ENCODE data around the gene AZGP1. TPM values are rescaled to one million over a fixed set of nuclear protein-coding genes. Genes with fewer than 3 reads are reported as not detected.
"Not testable (repeated sequence)": the region's sequence is repeated elsewhere in the genome, so short reads cannot be mapped to it uniquely, and the experiment has no call there.

AZGP1 gene
- total and polyA plus RNA-seq, 2 experiments from 2014 or later, result not detected

- Histone ChIP-seq H3K27ac (no peak overlapping the region), H3K4me3 (no peak overlapping the region), H3K27me3 (no peaks in the 10 kb centered on the region), H3K9me3 (ENCODE audit: low read depth) (no peaks in the 10 kb centered on the region), H3K4me1 (ENCODE audit: low read depth) (no peaks in the 10 kb centered on the region), H3K36me3 (no peaks in the 10 kb centered on the region)
- no peak for TF ChIP-seq CTCF (IDR thresholded peaks at IDR 0.05; ENCODE audit: low read depth, low read length)
- no peak for DNase-seq (ENCODE audit: low read depth in 1 of 2, low spot score in 1 of 2)
These were observed 32.0 kb downstream of the AZGP1 start for GRCh38 chr7:99943641-99944496.

GRCh38 chr7:99938296-99938695 lies 37.5 kb downstream of the AZGP1 start:
- Histone ChIP-seq H3K36me3 (no peaks in the 10 kb centered on the region), H3K4me1 (ENCODE audit: low read depth) (no peaks in the 10 kb centered on the region), H3K9me3 (ENCODE audit: low read depth) (no peaks in the 10 kb centered on the region), H3K27me3 (no peaks in the 10 kb centered on the region), H3K27ac (no peak overlapping the region), H3K4me3 (no peak overlapping the region)
- TF ChIP-seq CTCF (IDR thresholded peaks at IDR 0.05; ENCODE audit: low read depth, low read length), result no peak
- DNase-seq (ENCODE audit: low read depth in 1 of 2, low spot score in 1 of 2), result no peak

GRCh38 chr7:99935009-99935408 lies 40.8 kb downstream of the AZGP1 start:
- H3K4me1 ChIP-seq (ENCODE audit: low read depth); H3K27ac ChIP-seq; H3K36me3 ChIP-seq; H3K27me3 ChIP-seq; H3K4me3 ChIP-seq; H3K9me3 ChIP-seq (ENCODE audit: low read depth): not testable (repeated sequence)
- peak in 1 of 2 donors; percentile 34 for DNase-seq (ENCODE audit: low read depth in 1 of 2, low spot score in 1 of 2)

- Histone ChIP-seq H3K27ac (no peak overlapping the region), H3K36me3 (no peaks in the 10 kb centered on the region), H3K27me3 (peaks cover 12% of the 10 kb centered on the region), H3K4me3 (no peak overlapping the region), H3K9me3 (ENCODE audit: low read depth) (no peaks in the 10 kb centered on the region), H3K4me1 (ENCODE audit: low read depth) (no peaks in the 10 kb centered on the region)
- TF ChIP-seq CTCF (IDR thresholded peaks at IDR 0.05; ENCODE audit: low read depth, low read length), result no peak
- no peak for DNase-seq (ENCODE audit: low read depth in 1 of 2, low spot score in 1 of 2)
These were observed 45.5 kb downstream of the AZGP1 start for GRCh38 chr7:99930376-99930775.

- H3K27me3 ChIP-seq, result peaks cover 12% of the 10 kb centered on the region
- TF ChIP-seq CTCF (IDR thresholded peaks at IDR 0.05; ENCODE audit: low read depth, low read length), result no peak
- no peak for DNase-seq (ENCODE audit: low read depth in 1 of 2, low spot score in 1 of 2)
- H3K4me3 ChIP-seq, result peak overlapping the region; percentile 15
- no peaks in the 10 kb centered on the region for H3K4me1 ChIP-seq (ENCODE audit: low read depth)
- no peaks in the 10 kb centered on the region for H3K36me3 ChIP-seq
- H3K9me3 ChIP-seq (ENCODE audit: low read depth), result no peaks in the 10 kb centered on the region
- no peak overlapping the region for H3K27ac ChIP-seq
These were observed 46.1 kb downstream of the AZGP1 start for GRCh38 chr7:99929730-99930053.

GRCh38 chr7:99928994-99929729 lies 46.7 kb downstream of the AZGP1 start, which contains the start of gene GJC3:
GJC3 (minus strand) TSS chr7:99929620; CDS start chr7:99929620, 0 bp downstream.
- TF ChIP-seq CTCF (IDR thresholded peaks at IDR 0.05; ENCODE audit: low read depth, low read length), result peak; percentile 37
- no peak within 1 kb of the TSS for H3K27ac ChIP-seq
- H3K9me3 ChIP-seq (ENCODE audit: low read depth), result no peaks in the 10 kb centered on the region
- H3K27me3 ChIP-seq, result peaks cover 12% of the 10 kb centered on the region
- H3K4me3 ChIP-seq, result peak within 1 kb of the TSS; percentile 15
- no peaks in the 10 kb centered on the region for H3K36me3 ChIP-seq
- peak; percentile 63 to 65 for DNase-seq (ENCODE audit: low read depth in 1 of 2, low spot score in 1 of 2)
- no peaks in the 10 kb centered on the region for H3K4me1 ChIP-seq (ENCODE audit: low read depth)

All from cardiac muscle cell (in vitro differentiated cells and primary cell).